H9 (cell line): ENCODE measurements around the gene SNRNP48. TPM values are rescaled to one million over a fixed set of nuclear protein-coding genes. Genes with fewer than 3 reads are reported as not detected.

ENCODE experiments used
- DNase-seq: peaks from one replicate; pipeline ENCODE4 v3.0.0-alpha.2; 2017
- H2AFZ ChIP-seq: one replicate; pipeline ENCODE4 v1.6.1; 2013; ENCODE audit warnings: mild to moderate bottlenecking, low read length, control low read depth, moderate library complexity
- H2AK5ac ChIP-seq: 2 replicates; pipeline ENCODE4 v1.6.1; 2013; ENCODE audit warnings: low read length, control low read depth, mixed read lengths; ENCODE audit not compliant: insufficient read length
- H2BK120ac ChIP-seq: one replicate; pipeline ENCODE4 v1.6.1; 2013; ENCODE audit warnings: low read depth, mild to moderate bottlenecking, low read length, control low read depth, inconsistent platforms; ENCODE audit not compliant: poor library complexity, severe bottlenecking
- H2BK12ac ChIP-seq: 2 replicates; pipeline ENCODE4 v1.6.1; 2013; ENCODE audit warnings: low read length, control low read depth, mixed read lengths, low read depth; ENCODE audit not compliant: insufficient read length
- H2BK15ac ChIP-seq: 2 replicates; pipeline ENCODE4 v1.6.1; 2013; ENCODE audit warnings: low read depth, low read length, control low read depth
- H2BK20ac ChIP-seq: one replicate; pipeline ENCODE4 v1.6.1; 2013; ENCODE audit warnings: low read depth, mild to moderate bottlenecking, low read length, control low read depth, inconsistent platforms; ENCODE audit not compliant: poor library complexity, severe bottlenecking
- H2BK5ac ChIP-seq: 2 replicates; pipeline ENCODE4 v1.6.1; 2013; ENCODE audit warnings: low read length, control low read depth, mixed read lengths; ENCODE audit not compliant: insufficient read length
- H3K14ac ChIP-seq: 2 replicates; pipeline ENCODE4 v1.6.1; 2013; ENCODE audit warnings: low read length, control low read depth; ENCODE audit not compliant: insufficient read depth
- H3K18ac ChIP-seq: 2 replicates; pipeline ENCODE4 v1.6.1; 2013; ENCODE audit warnings: low read depth, mild to moderate bottlenecking, mixed read lengths, low read length, control low read depth; ENCODE audit not compliant: insufficient read length
- H3K23ac ChIP-seq: 2 replicates; pipeline ENCODE4 v1.6.1; 2013; ENCODE audit warnings: low read length, control low read depth, mixed read lengths, low read depth; ENCODE audit not compliant: insufficient read length
- H3K23me2 ChIP-seq: 2 replicates; pipeline ENCODE4 v1.6.1; 2013; ENCODE audit warnings: low read depth, mild to moderate bottlenecking, mixed read lengths, low read length, control low read depth; ENCODE audit not compliant: insufficient read length, poor library complexity, severe bottlenecking
- H3K27ac ChIP-seq: 2 replicates; pipeline ENCODE4 v1.5.1; 2013; ENCODE audit warnings: low read length, control low read depth, mixed read lengths, low read depth; ENCODE audit not compliant: insufficient read length
- H3K27me3 ChIP-seq: 2 replicates; pipeline ENCODE4 v1.6.1; 2013; ENCODE audit warnings: low read length, control low read depth, inconsistent platforms; ENCODE audit not compliant: insufficient read depth
- H3K4ac ChIP-seq: 2 replicates; pipeline ENCODE4 v1.6.1; 2013; ENCODE audit warnings: low read depth, mild to moderate bottlenecking, control low read depth, inconsistent platforms, low read length, moderate library complexity
- H3K4me1 ChIP-seq: 2 replicates; pipeline ENCODE4 v1.6.1; 2013; ENCODE audit warnings: low read length, control low read depth, inconsistent platforms; ENCODE audit not compliant: insufficient read depth
- H3K4me2 ChIP-seq: 2 replicates; pipeline ENCODE4 v1.6.1; 2013; ENCODE audit warnings: low read length, control low read depth, mixed read lengths; ENCODE audit not compliant: insufficient read length, insufficient read depth
- H3K56ac ChIP-seq: 2 replicates; pipeline ENCODE4 v1.6.1; 2013; ENCODE audit warnings: low read depth, mild to moderate bottlenecking, mixed read lengths, low read length, control low read depth; ENCODE audit not compliant: insufficient read length
- H3K79me1 ChIP-seq: 2 replicates; pipeline ENCODE4 v1.6.1; 2013; ENCODE audit warnings: low read depth, mild to moderate bottlenecking, moderate library complexity, low read length, control low read depth, inconsistent platforms; ENCODE audit not compliant: insufficient read depth, poor library complexity, severe bottlenecking
- H3K79me2 ChIP-seq: 2 replicates; pipeline ENCODE4 v1.6.1; 2013; ENCODE audit warnings: low read length, control low read depth, inconsistent platforms; ENCODE audit not compliant: insufficient read depth
- H3K9ac ChIP-seq: 2 replicates; pipeline ENCODE4 v1.6.1; 2013; ENCODE audit warnings: low read length, control low read depth, mixed read lengths; ENCODE audit not compliant: insufficient read length; ENCODE audit errors: extremely low read depth
- H3K9me3 ChIP-seq: one replicate; pipeline ENCODE4 v1.6.1; 2013; ENCODE audit warnings: low read depth, low read length, inconsistent platforms; ENCODE audit not compliant: control insufficient read depth
- H3T11ph ChIP-seq: one replicate; pipeline ENCODE4 v1.6.1; 2013; ENCODE audit warnings: mild to moderate bottlenecking, low read length, control low read depth, inconsistent platforms
- H4K20me1 ChIP-seq: one replicate; pipeline ENCODE4 v1.6.1; 2013; ENCODE audit not compliant: control insufficient read depth, insufficient read length, insufficient read depth
- H4K5ac ChIP-seq: 2 replicates; pipeline ENCODE4 v1.6.1; 2013; ENCODE audit warnings: low read depth, mild to moderate bottlenecking, mixed read lengths, low read length, control low read depth; ENCODE audit not compliant: insufficient read length
- H4K8ac ChIP-seq: replicated peaks from 2 replicates; pipeline ENCODE4 v1.6.1; 2013; ENCODE audit warnings: low read length, control low read depth, mixed read lengths, low read depth; ENCODE audit not compliant: insufficient read length
- H4K91ac ChIP-seq: 2 replicates; pipeline ENCODE4 v1.6.1; 2013; ENCODE audit warnings: low read depth, mild to moderate bottlenecking, moderate library complexity, mixed read lengths, low read length, control low read depth; ENCODE audit not compliant: insufficient read length
- H3K27ac Mint-ChIP-seq, 3 experiments: 2 replicates in 2 of 3; 3 replicates in 1 of 3; pipeline ENCODE4 v1.8.0; 2020 to 2021; ENCODE audit warnings: mixed read lengths in 3 of 3, mild to moderate bottlenecking in 1 of 3, moderate library complexity in 1 of 3
- H3K27me3 Mint-ChIP-seq: 2 replicates; pipeline ENCODE4 v1.8.0; 2021; ENCODE audit warnings: low read depth, mild to moderate bottlenecking, moderate library complexity, mixed read lengths
- H3K36me3 Mint-ChIP-seq, 3 experiments: 2 replicates in 2 of 3; 3 replicates in 1 of 3; pipeline ENCODE4 v1.8.0; 2020 to 2021; ENCODE audit warnings: low read depth in 3 of 3, mixed read lengths in 3 of 3; ENCODE audit not compliant: insufficient read depth in 1 of 3
- H3K4me1 Mint-ChIP-seq, 2 experiments: 2 replicates each; pipeline ENCODE4 v1.8.0; 2020; ENCODE audit warnings: mixed read lengths in 2 of 2
- H3K4me3 Mint-ChIP-seq, 2 experiments: 2 replicates in 1 of 2; 3 replicates in 1 of 2; pipeline ENCODE4 v1.8.0; 2020 to 2021; ENCODE audit warnings: mild to moderate bottlenecking in 2 of 2, mixed read lengths in 2 of 2, moderate library complexity in 1 of 2
- H3K9me3 Mint-ChIP-seq, 2 experiments: 2 replicates in 1 of 2; 3 replicates in 1 of 2; pipeline ENCODE4 v1.8.0; 2020; ENCODE audit warnings: mild to moderate bottlenecking in 2 of 2, mixed read lengths in 2 of 2, moderate library complexity in 1 of 2
- WGBS: extraction: QIAGEN DNeasy Blood & Tissue Kit; methylation state at CpG from one replicate; pipeline ENCODE4 v1.1.7; 2013; ENCODE audit warnings: missing lambda C conversion rate, low lambda C conversion rate, mixed read lengths; ENCODE audit not compliant: insufficient read length; ENCODE audit errors: extremely low coverage; 5-methylcytosine and 5-hydroxymethylcytosine counted together
- total RNA-seq: library from RNA; stranded (reverse); gene quantifications from 2 replicates; pipeline ENCODE4 v1.2.1, GENCODE V29; 2021
- TF ChIP-seq, protein P1 (sequence below): fragments of 200-600 bp; sonication (generic); conservative IDR thresholded peaks from 3 replicates; pipeline ENCODE4 v1.8.0; 2021; ENCODE audit warnings: antibody characterized with exemption, mild to moderate bottlenecking

SNRNP48 gene
- total RNA-seq, 1 experiment from 2014 or later = 16.9 TPM

DNA sequence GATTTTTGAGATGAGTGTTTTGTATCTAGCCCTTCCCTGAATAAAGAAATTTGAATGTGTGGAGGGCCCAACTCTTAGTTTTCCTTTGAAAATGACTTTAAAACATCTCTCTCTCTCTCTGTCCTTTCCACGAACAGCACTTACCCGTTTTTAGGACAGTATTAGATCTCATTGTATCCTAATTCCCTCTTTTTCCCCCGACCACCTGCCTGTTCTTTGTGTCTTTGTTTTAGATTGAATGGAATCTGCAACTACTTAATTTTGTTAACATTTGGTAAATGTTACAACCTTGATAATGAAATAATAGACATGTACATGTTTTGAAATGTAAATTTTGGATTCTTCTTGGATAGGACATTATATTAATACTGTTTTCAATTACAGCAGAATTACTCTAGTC, 45.4 kb upstream of the SNRNP48 start:
- Histone ChIP-seq H4K8ac (no peak overlapping the region), H2AFZ (no peak overlapping the region), H2AK5ac (no peak overlapping the region), H4K20me1 (no peaks in the 10 kb centered on the region), H4K5ac (no peak overlapping the region), H3K4me1 (peaks cover 3% of the 10 kb centered on the region; the same call in 1 of the 2 replicates), H2BK120ac (no peak overlapping the region), H3K79me1 (no peaks in the 10 kb centered on the region), H3K27me3 (peaks cover 2% of the 10 kb centered on the region; the same call in 1 of the 2 replicates), H2BK5ac (no peak overlapping the region), H3K18ac (no peak overlapping the region), H3K9ac (no peak overlapping the region), H3K56ac (no peak overlapping the region), H3T11ph (no peak overlapping the region), H3K14ac (no peak overlapping the region), H3K23me2 (peaks cover 8% of the 10 kb centered on the region), H2BK20ac (no peak overlapping the region), H2BK15ac (no peak overlapping the region), H3K4me2 (no peak overlapping the region), H3K9me3 (no peaks in the 10 kb centered on the region), H3K4ac (no peak overlapping the region), H3K27ac (no peak overlapping the region), H3K79me2 (no peaks in the 10 kb centered on the region), H3K23ac (no peak overlapping the region), H4K91ac (no peak overlapping the region), H2BK12ac (no peak overlapping the region)
- TF ChIP-seq, protein P1, sequence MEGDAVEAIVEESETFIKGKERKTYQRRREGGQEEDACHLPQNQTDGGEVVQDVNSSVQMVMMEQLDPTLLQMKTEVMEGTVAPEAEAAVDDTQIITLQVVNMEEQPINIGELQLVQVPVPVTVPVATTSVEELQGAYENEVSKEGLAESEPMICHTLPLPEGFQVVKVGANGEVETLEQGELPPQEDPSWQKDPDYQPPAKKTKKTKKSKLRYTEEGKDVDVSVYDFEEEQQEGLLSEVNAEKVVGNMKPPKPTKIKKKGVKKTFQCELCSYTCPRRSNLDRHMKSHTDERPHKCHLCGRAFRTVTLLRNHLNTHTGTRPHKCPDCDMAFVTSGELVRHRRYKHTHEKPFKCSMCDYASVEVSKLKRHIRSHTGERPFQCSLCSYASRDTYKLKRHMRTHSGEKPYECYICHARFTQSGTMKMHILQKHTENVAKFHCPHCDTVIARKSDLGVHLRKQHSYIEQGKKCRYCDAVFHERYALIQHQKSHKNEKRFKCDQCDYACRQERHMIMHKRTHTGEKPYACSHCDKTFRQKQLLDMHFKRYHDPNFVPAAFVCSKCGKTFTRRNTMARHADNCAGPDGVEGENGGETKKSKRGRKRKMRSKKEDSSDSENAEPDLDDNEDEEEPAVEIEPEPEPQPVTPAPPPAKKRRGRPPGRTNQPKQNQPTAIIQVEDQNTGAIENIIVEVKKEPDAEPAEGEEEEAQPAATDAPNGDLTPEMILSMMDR = no peak
- no peaks in the 10 kb centered on the region for H3K9me3 Mint-ChIP-seq
- peaks cover 21% of the 10 kb centered on the region for H3K27me3 Mint-ChIP-seq
- no peak overlapping the region for H3K27ac Mint-ChIP-seq
- peak overlapping the region; percentile 84 to 97 for H3K4me3 Mint-ChIP-seq
- H3K4me1 Mint-ChIP-seq = peaks cover 55 to 60% of the 10 kb centered on the region in 2 experiments
- no CpG with 5 or more reads among the region's 3 CpGs for WGBS
- no peak for DNase-seq
- peaks cover 0 to 8% (median 4%) of the 10 kb centered on the region in 3 experiments; a peak in 3 of 7 replicates for H3K36me3 Mint-ChIP-seq
